Naive thymus-derived CD4-positive, alpha-beta T cell (primary cell): ENCODE data around the gene LMNTD1. TPM values are rescaled to one million over a fixed set of nuclear protein-coding genes. Genes with fewer than 3 reads are reported as not detected.

Source experiments
- ATAC-seq: fragments of 150-1000 bp; cut with Tn5 transposase; 2 replicates; pipeline ENCODE4 v1.10.0; 2021; ENCODE audit warnings: mild to moderate bottlenecking, moderate library complexity
- CTCF ChIA-PET: fragments of 350-600 bp; sonication (Branson Sonifier 250); formaldehyde crosslinking; loops from one replicate; lab custom pipeline; 2021; ENCODE audit warnings: antibody characterized with exemption; lab: Charles Lee
- POLR2A ChIA-PET: fragments of 350-600 bp; sonication (Branson Sonifier 250); formaldehyde crosslinking; loops from one replicate; lab custom pipeline; 2021; ENCODE audit warnings: antibody characterized with exemption, inconsistent platforms; lab: Charles Lee
- DNase-seq, 9 donors: peaks; one replicate each; pipeline versions ENCODE4 v3.0.0 to v3.0.0-alpha.2; 2020 to 2022; ENCODE audit warnings: mixed read lengths in 1 of 9
- H3K27ac ChIP-seq: one replicate; pipeline ENCODE4 v1.7.0; 2013; ENCODE audit warnings: mild to moderate bottlenecking, low read depth, low read length, moderate library complexity
- H3K27me3 ChIP-seq, 2 donors: one replicate each; pipeline ENCODE4 v1.7.0; 2013; ENCODE audit warnings: low read length in 2 of 2, mild to moderate bottlenecking in 2 of 2, moderate library complexity in 2 of 2; ENCODE audit not compliant: control insufficient read depth in 2 of 2, insufficient read depth in 2 of 2
- H3K36me3 ChIP-seq, 3 experiments: 1 replicate in 2 of 3; 2 replicates in 1 of 3; pipeline ENCODE4 v1.7.0; 2013; ENCODE audit warnings: low read length in 3 of 3, mild to moderate bottlenecking in 3 of 3, moderate library complexity in 1 of 3; ENCODE audit not compliant: insufficient read depth in 3 of 3, control insufficient read depth in 2 of 3
- H3K4me1 ChIP-seq, 2 donors: one replicate each; pipeline ENCODE4 v1.7.0; 2013; ENCODE audit warnings: low read length in 2 of 2, mild to moderate bottlenecking in 2 of 2, moderate library complexity in 1 of 2; ENCODE audit not compliant: control insufficient read depth in 2 of 2, insufficient read depth in 2 of 2
- H3K4me3 ChIP-seq: 2 replicates; pipeline ENCODE4 v1.7.0; 2013; ENCODE audit warnings: mild to moderate bottlenecking, low read length
- H3K9me3 ChIP-seq, 3 experiments: 1 replicate in 2 of 3; 2 replicates in 1 of 3; pipeline ENCODE4 v1.7.0; 2013; ENCODE audit warnings: low read length in 3 of 3; ENCODE audit not compliant: control insufficient read depth in 2 of 3
- H3K27ac Mint-ChIP-seq, 9 donors: one replicate each; pipeline ENCODE4 v1.8.0; 2020 to 2022; ENCODE audit warnings: mixed read lengths in 9 of 9, mild to moderate bottlenecking in 8 of 9, moderate library complexity in 5 of 9, inconsistent platforms in 2 of 9
- H3K27me3 Mint-ChIP-seq, 5 donors: one replicate each; pipeline ENCODE4 v1.8.0; 2021 to 2022; ENCODE audit warnings: mixed read lengths in 5 of 5, mild to moderate bottlenecking in 1 of 5
- H3K36me3 Mint-ChIP-seq, 5 donors: one replicate each; pipeline ENCODE4 v1.8.0; 2020 to 2022; ENCODE audit warnings: mixed read lengths in 5 of 5, mild to moderate bottlenecking in 3 of 5, inconsistent platforms in 1 of 5
- H3K4me1 Mint-ChIP-seq, 7 donors: one replicate each; pipeline ENCODE4 v1.8.0; 2020 to 2022; ENCODE audit warnings: mixed read lengths in 7 of 7, mild to moderate bottlenecking in 3 of 7, inconsistent platforms in 1 of 7
- H3K4me3 Mint-ChIP-seq, 10 donors: one replicate each; pipeline ENCODE4 v1.8.0; 2020 to 2022; ENCODE audit warnings: mild to moderate bottlenecking in 10 of 10, mixed read lengths in 10 of 10, moderate library complexity in 6 of 10, inconsistent platforms in 2 of 10
- H3K9me3 Mint-ChIP-seq, 11 donors: one replicate each; pipeline ENCODE4 v1.8.0; 2020 to 2022; ENCODE audit warnings: mixed read lengths in 11 of 11, mild to moderate bottlenecking in 4 of 11, inconsistent platforms in 1 of 11, moderate library complexity in 1 of 11
- intact Hi-C, 2 donors: fragments of 100-400 bp; cut with micrococcal nuclease; formaldehyde crosslinking; loops; one replicate each; pipeline ENCODE4 v1.15.1; 2023
- polyA plus RNA-seq, 2 donors: library from polyadenylated mRNA; unstranded; fragments of 300-500 nt; fragmentation: Illumina TruSeq; gene quantifications; one replicate each; pipeline ENCODE4 v1.2.3, GENCODE V29; 2021
- total RNA-seq, 6 experiments: library from RNA in 5 of 6; stranded (reverse) in 5 of 6; gene quantifications; 1 replicate in 5 of 6; 2 replicates in 1 of 6; pipeline ENCODE4 v1.2.3 and lab custom pipeline; 2021 to 2026

The LMNTD1 gene
- total and polyA plus RNA-seq, 7 experiments from 2014 or later: not detected

DNA sequence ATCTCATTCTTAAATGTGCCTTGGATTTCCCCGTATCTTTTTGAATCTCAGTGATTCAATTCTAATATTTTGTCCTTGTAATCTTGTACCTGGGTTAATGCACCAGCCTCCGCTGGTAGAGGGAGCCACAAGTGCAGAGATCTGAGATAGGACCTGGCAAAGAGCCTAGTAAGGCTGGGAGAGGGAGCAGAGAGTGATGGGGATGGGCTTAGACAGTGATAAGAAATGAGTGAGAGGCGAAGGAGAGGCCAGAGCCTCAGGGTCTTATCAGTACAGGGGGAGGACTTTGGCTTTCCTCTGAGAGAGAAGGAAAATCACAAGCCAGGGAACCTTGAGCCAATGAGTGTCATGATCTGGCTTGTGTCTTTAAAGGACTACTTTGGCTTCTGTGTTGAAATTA, 30.5 kb upstream of the LMNTD1 start:
- peak overlapping the region in 3 of 9 donors; percentile 6 to 45 (median 21) for H3K27ac Mint-ChIP-seq
- peak in 3 of 9 donors; percentile 19 to 38 (median 29) for DNase-seq

DNA sequence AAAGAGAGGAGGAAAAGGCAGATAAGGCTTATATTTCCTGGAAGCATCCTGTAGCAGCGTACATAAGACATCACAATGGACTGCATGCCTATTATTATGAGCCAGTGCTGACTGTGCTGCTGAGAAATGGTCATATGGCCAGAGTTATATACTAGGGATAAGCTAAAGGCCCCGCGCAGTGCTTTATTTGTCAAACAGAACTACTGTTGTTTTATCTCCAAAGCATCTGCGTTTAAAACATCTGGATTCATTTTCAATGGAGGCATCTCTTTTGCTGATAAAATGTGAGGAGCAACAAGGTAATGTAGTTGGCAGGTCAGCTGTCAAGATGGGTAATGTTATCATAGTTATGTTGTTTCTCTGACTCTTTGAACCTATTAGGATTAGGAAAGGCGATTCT, 28.0 kb upstream of the LMNTD1 start:
- no peaks in the 10 kb centered on the region for H3K4me1 ChIP-seq
- CTCF ChIA-PET: no interaction called here
- Mint-ChIP-seq H3K27ac (no peak overlapping the region), H3K27me3 (peaks cover 0 to 7% (median 0%) of the 10 kb centered on the region in 5 donors), H3K4me1 (peaks cover 0 to 25% (median 0%) of the 10 kb centered on the region in 7 donors), H3K9me3 (peaks cover 0 to 10% (median 2%) of the 10 kb centered on the region in 11 donors), H3K36me3 (peaks cover 0 to 4% (median under 1%) of the 10 kb centered on the region in 5 donors), H3K4me3 (no peak overlapping the region)
- intact Hi-C loops: loop anchor here in 1 of 2 donors (5.0 kb wide), 1 partner anchor 446 kb away; no protein-coding TSS in a partner anchor
- POLR2A ChIA-PET: no interaction called here
- no peak overlapping the region for H3K4me3 ChIP-seq
- no peak overlapping the region for H3K27ac ChIP-seq
- no peak for ATAC-seq
- H3K9me3 ChIP-seq: no peaks in the 10 kb centered on the region
- no peaks in the 10 kb centered on the region for H3K27me3 ChIP-seq
- H3K36me3 ChIP-seq: no peaks in the 10 kb centered on the region
- DNase-seq: no peak

More for the DNA sequence above, 30.5 kb upstream of the LMNTD1 start:
- ATAC-seq: no peak
- peaks cover 0 to 37% (median 2%) of the 10 kb centered on the region in 7 donors for H3K4me1 Mint-ChIP-seq
- peak overlapping the region in 1 of 10 donors; percentile 4 for H3K4me3 Mint-ChIP-seq
- H3K36me3 ChIP-seq: no peaks in the 10 kb centered on the region
- CTCF ChIA-PET: interaction anchor here (0.7 kb wide), 1 partner anchor 362 kb away, joined by 4 read pairs; no protein-coding TSS in a partner anchor
- POLR2A ChIA-PET: no interaction called here
- H3K4me3 ChIP-seq: no peak overlapping the region
- peaks cover 0 to 31% (median 8%) of the 10 kb centered on the region in 11 donors for H3K9me3 Mint-ChIP-seq
- H3K27ac ChIP-seq: no peak overlapping the region
- peaks cover 0 to 7% (median 0%) of the 10 kb centered on the region in 3 experiments for H3K9me3 ChIP-seq
- no peaks in the 10 kb centered on the region for H3K4me1 ChIP-seq
- peaks cover 0 to 18% (median 13%) of the 10 kb centered on the region in 5 donors for H3K36me3 Mint-ChIP-seq
- no peaks in the 10 kb centered on the region for H3K27me3 ChIP-seq
- H3K27me3 Mint-ChIP-seq: peaks cover 0 to 7% (median 0%) of the 10 kb centered on the region in 5 donors
- intact Hi-C loops: loop anchor here in 1 of 2 donors (5.0 kb wide), 1 partner anchor 444 kb away; no protein-coding TSS in a partner anchor

DNA sequence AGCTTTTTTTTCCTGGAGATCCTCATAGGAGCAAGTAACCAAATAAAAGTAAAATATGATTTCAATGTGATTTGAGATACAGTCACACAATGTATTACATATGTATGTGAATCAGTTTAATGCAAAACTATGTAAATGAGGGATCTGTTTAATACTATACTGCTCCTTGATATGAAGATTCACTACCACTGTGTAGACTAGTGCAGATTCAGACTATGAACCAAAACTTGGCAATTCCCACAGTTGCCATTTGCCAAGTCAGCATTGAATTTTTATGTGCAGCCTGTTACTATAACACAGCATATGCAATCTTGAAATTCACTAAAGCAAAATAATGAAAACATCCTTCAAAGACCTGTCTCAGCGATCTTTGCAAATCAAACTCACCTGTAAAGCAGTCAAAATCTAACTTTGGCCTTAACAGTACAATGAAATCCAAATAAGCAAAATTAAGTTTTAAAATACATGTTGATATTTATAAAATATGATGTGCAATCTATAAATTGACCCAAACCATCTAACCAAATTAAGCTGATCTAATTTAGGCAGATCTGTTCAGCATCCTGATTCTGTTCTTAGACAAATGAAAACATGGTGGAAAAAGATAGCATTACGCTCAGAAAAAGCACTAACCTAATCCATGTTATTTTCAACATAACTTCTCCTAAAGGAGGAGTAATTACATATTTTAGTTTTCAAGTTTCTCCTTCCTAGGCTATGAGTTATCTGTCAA, 25.5 kb upstream of the LMNTD1 start:
- DNase-seq (no peak), ATAC-seq (no peak)
- intact Hi-C loops: no loop called here
- peaks cover 0 to 4% (median 0%) of the 10 kb centered on the region in 7 donors for H3K4me1 Mint-ChIP-seq
- no peak overlapping the region for H3K4me3 Mint-ChIP-seq
- peaks cover 0 to 4% (median 0%) of the 10 kb centered on the region in 5 donors for H3K36me3 Mint-ChIP-seq
- Histone ChIP-seq H3K4me3 (no peak overlapping the region), H3K27ac (no peak overlapping the region), H3K9me3 (no peaks in the 10 kb centered on the region), H3K36me3 (no peaks in the 10 kb centered on the region), H3K27me3 (no peaks in the 10 kb centered on the region), H3K4me1 (no peaks in the 10 kb centered on the region)
- H3K9me3 Mint-ChIP-seq: peaks cover 0 to 10% (median 2%) of the 10 kb centered on the region in 11 donors
- H3K27me3 Mint-ChIP-seq: peaks cover 0 to 7% (median 0%) of the 10 kb centered on the region in 5 donors
- CTCF ChIA-PET: interaction anchor here (0.5 kb wide), 1 partner anchor 450 kb away, joined by 3 read pairs; no protein-coding TSS in a partner anchor
- POLR2A ChIA-PET: no interaction called here
- no peak overlapping the region for H3K27ac Mint-ChIP-seq

GRCh38 chr12:25574761-25575160, 21.7 kb upstream of the LMNTD1 start:
- H3K9me3 Mint-ChIP-seq: peaks cover 0 to 7% (median 2%) of the 10 kb centered on the region in 11 donors
- POLR2A ChIA-PET: no interaction called here

DNA sequence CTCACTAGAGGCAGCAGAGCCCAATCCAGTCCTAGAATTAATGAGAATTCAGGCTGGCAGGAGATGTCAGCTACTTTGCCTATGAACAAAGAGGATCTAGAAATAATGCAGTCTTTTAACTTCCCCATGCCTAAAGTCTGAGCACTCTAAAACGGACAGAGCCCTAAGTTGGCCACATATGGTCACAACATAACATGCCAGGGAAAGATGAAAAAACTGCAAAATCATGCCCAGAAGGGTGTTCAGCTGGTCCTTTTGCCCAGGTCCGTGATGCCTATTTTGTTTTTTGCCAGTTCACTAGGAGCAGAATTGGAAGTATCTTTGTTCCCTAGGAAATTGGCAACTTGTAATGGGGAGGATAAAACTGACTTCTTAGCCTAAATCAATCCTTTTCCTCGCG, 20.3 kb upstream of the LMNTD1 start:
- no peaks in the 10 kb centered on the region for H3K9me3 ChIP-seq
- no peak overlapping the region for H3K27ac Mint-ChIP-seq
- H3K9me3 Mint-ChIP-seq: peaks cover 0 to 9% (median 2%) of the 10 kb centered on the region in 11 donors
- peaks cover 0 to 5% (median 0%) of the 10 kb centered on the region in 5 donors for H3K27me3 Mint-ChIP-seq
- H3K27me3 ChIP-seq: no peaks in the 10 kb centered on the region
- POLR2A ChIA-PET: no interaction called here
- CTCF ChIA-PET: no interaction called here
- H3K27ac ChIP-seq: no peak overlapping the region
- no peak overlapping the region for H3K4me3 Mint-ChIP-seq
- no peak overlapping the region for H3K4me3 ChIP-seq
- H3K36me3 ChIP-seq: no peaks in the 10 kb centered on the region
- H3K36me3 Mint-ChIP-seq: peaks cover 0 to under 1% (median 0%) of the 10 kb centered on the region in 5 donors
- no peaks in the 10 kb centered on the region for H3K4me1 ChIP-seq
- ATAC-seq (no peak), DNase-seq (no peak)
- H3K4me1 Mint-ChIP-seq: peaks cover 0 to 2% (median 0%) of the 10 kb centered on the region in 7 donors
- intact Hi-C loops: no loop called here

More at GRCh38 chr12:25574761-25575160, 21.7 kb upstream of the LMNTD1 start:
- no peak overlapping the region for H3K27ac Mint-ChIP-seq
- Histone ChIP-seq H3K4me1 (no peaks in the 10 kb centered on the region), H3K36me3 (no peaks in the 10 kb centered on the region), H3K4me3 (no peak overlapping the region), H3K27me3 (no peaks in the 10 kb centered on the region), H3K27ac (no peak overlapping the region), H3K9me3 (no peaks in the 10 kb centered on the region)
- ATAC-seq (no peak), DNase-seq (no peak)
- H3K4me3 Mint-ChIP-seq: no peak overlapping the region
- H3K36me3 Mint-ChIP-seq: peaks cover 0 to 4% (median 0%) of the 10 kb centered on the region in 5 donors
- peaks cover 0 to 6% (median 0%) of the 10 kb centered on the region in 5 donors for H3K27me3 Mint-ChIP-seq
- CTCF ChIA-PET: no interaction called here
- peaks cover 0 to 2% (median 0%) of the 10 kb centered on the region in 7 donors for H3K4me1 Mint-ChIP-seq
- intact Hi-C loops: no loop called here

DNA sequence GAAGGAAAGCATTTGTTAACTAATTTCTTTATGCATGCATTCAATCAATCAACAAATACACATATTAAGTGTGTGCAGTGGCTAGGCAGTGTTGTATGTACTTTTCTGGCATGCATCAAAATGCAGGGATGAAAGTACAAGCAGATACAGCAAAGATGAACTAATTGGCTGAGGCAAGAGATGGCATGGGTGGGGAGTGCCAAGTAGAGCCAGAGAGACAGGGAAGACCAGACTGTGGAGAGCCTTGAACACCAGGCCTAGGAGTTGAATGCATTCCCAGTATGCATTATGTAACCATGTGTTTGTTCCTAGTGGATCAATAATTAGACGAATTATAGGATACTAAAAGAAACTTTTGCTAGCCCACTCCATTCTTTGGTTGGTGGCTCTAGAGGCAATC, 17.3 kb upstream of the LMNTD1 start:
- Mint-ChIP-seq H3K4me3 (no peak overlapping the region), H3K27me3 (no peaks in the 10 kb centered on the region), H3K9me3 (peaks cover 0 to 18% (median 0%) of the 10 kb centered on the region in 11 donors), H3K27ac (no peak overlapping the region), H3K4me1 (peaks cover 0 to 2% (median 0%) of the 10 kb centered on the region in 7 donors), H3K36me3 (peaks cover 0 to 3% (median 0%) of the 10 kb centered on the region in 5 donors)
- POLR2A ChIA-PET: no interaction called here
- Histone ChIP-seq H3K27ac (no peak overlapping the region), H3K27me3 (no peaks in the 10 kb centered on the region), H3K9me3 (no peaks in the 10 kb centered on the region), H3K36me3 (no peaks in the 10 kb centered on the region), H3K4me1 (no peaks in the 10 kb centered on the region), H3K4me3 (no peak overlapping the region)
- no peak for DNase-seq
- no peak for ATAC-seq
- CTCF ChIA-PET: no interaction called here
- intact Hi-C loops: no loop called here
